ENCODE measurements around the gene NME9.

The NME9 gene

DNA sequence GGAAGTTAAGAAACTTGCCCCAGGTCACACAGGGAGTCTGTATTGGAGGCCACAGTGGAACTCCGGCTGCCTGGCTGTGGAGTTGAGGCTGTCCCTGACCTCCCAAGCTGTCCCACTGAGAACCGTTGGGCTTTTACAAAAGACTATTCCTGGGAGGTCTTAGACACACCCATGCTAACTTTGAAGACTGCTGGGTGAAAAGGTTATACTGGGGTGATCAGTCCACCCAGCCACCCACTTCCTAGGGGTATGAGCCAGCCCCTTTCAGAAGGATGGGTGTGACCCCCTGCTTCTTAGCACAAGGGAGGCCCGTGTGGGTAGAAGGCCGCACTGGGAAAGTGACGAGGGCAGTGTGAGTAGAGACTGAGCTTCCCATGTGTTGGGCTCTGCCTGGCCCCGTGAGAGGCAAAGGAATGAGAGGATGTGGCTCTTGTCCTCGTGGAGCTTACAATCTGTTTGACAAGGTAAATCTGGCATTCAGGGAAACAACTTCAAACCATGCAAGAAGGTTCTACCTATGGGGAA is 37.7 kb upstream of the NME9 start:
- Mint-ChIP-seq H3K36me3 (no peaks in the 10 kb centered on the region), H3K4me1 (peaks cover 29% of the 10 kb centered on the region), H3K27ac (no peak overlapping the region), H3K27me3 (peaks cover 70% of the 10 kb centered on the region), H3K9me3 (peaks cover 6% of the 10 kb centered on the region), H3K4me3 (no peak overlapping the region)
- ATAC-seq, result no peak

GRCh38 chr3:138366006-138366759 is 36.5 kb upstream of the NME9 start:
- ATAC-seq, result no peak
- Mint-ChIP-seq H3K27ac (no peak overlapping the region), H3K4me3 (no peak overlapping the region), H3K36me3 (no peaks in the 10 kb centered on the region), H3K9me3 (peaks cover 6% of the 10 kb centered on the region), H3K4me1 (peaks cover 17% of the 10 kb centered on the region), H3K27me3 (peaks cover 81% of the 10 kb centered on the region)

DNA sequence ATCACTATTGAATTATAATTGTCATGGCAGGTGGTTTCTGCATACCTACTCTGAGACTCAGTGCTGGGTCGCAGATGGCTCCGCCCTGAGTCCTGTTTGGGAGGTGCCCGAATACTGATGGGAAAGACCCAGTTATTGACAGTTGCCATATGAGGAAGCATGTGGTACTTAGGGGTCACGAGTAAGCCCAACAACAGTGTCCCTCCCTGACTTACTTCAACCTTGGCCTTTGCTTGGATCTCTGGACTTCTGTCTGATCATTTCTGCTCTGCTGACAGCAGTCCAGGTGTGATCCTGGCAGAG is 35.6 kb upstream of the NME9 start:
- peaks cover 11% of the 10 kb centered on the region for H3K4me1 Mint-ChIP-seq
- ATAC-seq, result no peak
- peaks cover 3% of the 10 kb centered on the region for H3K9me3 Mint-ChIP-seq
- H3K27ac Mint-ChIP-seq, result no peak overlapping the region
- H3K4me3 Mint-ChIP-seq, result no peak overlapping the region
- H3K27me3 Mint-ChIP-seq, result peaks cover 91% of the 10 kb centered on the region
- no peaks in the 10 kb centered on the region for H3K36me3 Mint-ChIP-seq

DNA sequence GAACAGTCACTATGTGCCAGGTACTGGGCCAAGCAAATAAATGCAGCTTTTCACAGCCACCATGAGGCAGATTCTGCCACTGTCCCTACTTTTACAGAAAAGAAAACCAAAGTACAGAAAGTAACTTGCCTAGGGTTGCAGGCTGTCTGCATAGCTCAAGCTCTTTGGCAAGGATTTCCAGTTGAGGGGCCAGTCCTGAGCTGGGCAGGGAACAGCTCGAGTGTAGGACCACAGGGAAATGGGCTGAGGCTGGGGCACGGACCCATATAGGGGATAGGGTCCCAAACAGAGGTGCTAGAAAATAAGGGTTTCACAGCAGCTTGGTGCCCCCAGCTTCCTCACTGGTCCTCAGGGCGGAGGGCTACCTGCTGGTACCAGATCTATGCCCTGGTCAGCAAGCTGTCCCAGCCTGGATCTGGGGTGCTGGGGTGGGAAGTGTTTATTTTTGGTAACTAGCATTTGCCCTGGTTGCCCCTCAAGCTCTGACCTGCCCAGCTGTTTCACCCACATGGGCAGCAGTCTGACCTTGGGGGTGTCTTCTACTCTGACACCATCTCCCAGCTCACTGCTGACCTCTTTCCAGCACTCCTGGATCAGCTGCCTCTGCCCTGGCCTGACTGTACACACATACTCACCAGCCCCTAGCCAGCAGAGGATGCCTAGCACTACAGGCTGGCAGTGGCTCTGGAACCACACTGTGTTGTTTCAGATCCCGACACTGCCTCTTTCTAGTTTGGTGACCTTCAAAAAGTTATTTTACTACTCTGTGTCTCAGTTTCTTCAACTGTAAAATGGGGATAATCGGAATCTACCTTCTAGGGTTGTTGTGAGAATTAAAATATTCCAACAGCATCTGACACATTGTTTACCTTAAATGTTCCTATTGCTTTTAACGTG is 35.0 kb upstream of the NME9 start:
- Mint-ChIP-seq H3K4me3 (no peak overlapping the region), H3K4me1 (peaks cover 11% of the 10 kb centered on the region), H3K27me3 (peaks cover 95% of the 10 kb centered on the region), H3K27ac (no peak overlapping the region), H3K36me3 (no peaks in the 10 kb centered on the region), H3K9me3 (peaks cover 3% of the 10 kb centered on the region)
- no peak for ATAC-seq

DNA sequence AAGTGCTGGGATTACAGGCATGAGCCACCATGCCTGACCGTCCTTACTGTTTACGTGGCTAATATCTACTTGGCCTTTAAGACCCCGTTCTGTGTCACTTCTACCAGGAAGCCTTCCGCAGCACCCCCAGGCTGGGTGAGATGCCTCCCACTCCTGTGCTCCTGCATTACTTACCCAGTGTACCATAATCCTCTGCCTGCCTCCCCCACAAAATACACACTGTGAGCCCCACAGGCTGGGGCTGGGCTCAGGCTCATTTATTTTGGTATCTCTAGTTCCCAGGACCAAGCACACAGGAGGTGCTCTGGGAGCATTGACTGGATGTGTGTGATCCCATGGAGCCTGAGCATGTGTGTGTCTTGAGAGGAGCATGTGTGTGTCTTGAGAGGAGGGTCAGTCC is 33.7 kb upstream of the NME9 start:
- H3K36me3 Mint-ChIP-seq, result no peaks in the 10 kb centered on the region
- H3K27ac Mint-ChIP-seq, result no peak overlapping the region
- no peak overlapping the region for H3K4me3 Mint-ChIP-seq
- ATAC-seq, result no peak
- H3K4me1 Mint-ChIP-seq, result peaks cover 11% of the 10 kb centered on the region
- peaks cover 83% of the 10 kb centered on the region for H3K27me3 Mint-ChIP-seq
- H3K9me3 Mint-ChIP-seq, result peaks cover 3% of the 10 kb centered on the region

DNA sequence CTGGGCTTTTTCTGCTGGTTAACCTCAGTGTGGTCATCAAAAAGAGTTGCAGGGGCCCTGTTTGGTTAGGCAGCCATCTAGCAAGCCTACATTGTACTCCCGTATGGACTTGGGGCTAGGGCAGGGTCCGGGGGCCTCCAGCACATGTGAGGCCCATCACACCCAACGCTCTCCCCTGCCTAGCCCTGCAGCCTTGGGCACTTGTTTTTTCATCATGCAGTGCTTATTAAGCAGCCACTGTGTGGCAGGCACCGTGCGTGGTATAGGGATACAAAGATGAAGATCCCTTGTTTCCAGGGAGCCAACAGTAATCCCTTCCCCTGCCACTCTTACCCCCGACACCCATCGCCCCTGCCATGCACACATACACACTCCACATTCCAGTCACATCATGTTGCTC is 32.9 kb upstream of the NME9 start:
- ATAC-seq, result no peak
- H3K27ac Mint-ChIP-seq, result no peak overlapping the region

GRCh38 chr3:138361561-138361971 is 31.9 kb upstream of the NME9 start:
- H3K27me3 Mint-ChIP-seq, result peaks cover 82% of the 10 kb centered on the region
- ATAC-seq, result no peak
- H3K9me3 Mint-ChIP-seq, result no peaks in the 10 kb centered on the region
- no peaks in the 10 kb centered on the region for H3K36me3 Mint-ChIP-seq
- H3K4me3 Mint-ChIP-seq, result no peak overlapping the region
- no peak overlapping the region for H3K27ac Mint-ChIP-seq
- no peaks in the 10 kb centered on the region for H3K4me1 Mint-ChIP-seq

More for the DNA sequence above, 32.9 kb upstream of the NME9 start:
- no peaks in the 10 kb centered on the region for H3K36me3 Mint-ChIP-seq
- H3K4me3 Mint-ChIP-seq, result no peak overlapping the region
- peaks cover 2% of the 10 kb centered on the region for H3K9me3 Mint-ChIP-seq
- peaks cover 82% of the 10 kb centered on the region for H3K27me3 Mint-ChIP-seq
- peaks cover 4% of the 10 kb centered on the region for H3K4me1 Mint-ChIP-seq

DNA sequence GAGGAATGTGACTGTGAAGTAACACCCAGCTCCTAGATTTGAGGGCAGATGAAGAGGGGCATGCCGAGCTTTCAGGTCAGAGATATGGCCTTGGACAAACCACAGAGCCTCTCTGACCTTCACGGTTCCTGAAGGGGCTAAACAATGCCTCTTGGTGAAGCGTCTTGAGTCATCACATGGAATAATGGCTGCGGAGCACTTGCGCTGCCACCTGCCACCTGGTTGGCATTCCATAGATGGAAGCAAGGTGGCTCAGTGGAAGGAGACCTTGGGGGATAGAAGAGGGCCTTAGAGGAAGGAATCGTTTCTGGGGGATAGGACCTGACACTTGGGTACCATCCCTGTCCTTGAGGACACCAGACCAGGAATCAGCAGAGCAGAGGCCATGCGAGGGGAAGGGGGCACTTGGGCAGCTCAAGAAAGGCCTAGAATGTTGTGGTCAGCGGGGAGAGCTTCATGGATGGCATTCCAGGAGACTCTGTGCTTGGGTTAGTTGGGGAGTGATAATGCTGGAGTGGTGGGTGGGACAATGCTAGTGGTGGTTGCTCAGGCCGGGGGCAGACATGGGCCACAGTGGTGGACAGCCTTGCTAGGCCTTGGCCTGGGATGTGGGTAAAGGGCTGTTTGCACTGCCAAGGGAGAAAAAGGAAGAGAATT is 31.3 kb upstream of the NME9 start:
- H3K9me3 Mint-ChIP-seq, result no peaks in the 10 kb centered on the region
- H3K27ac Mint-ChIP-seq, result no peak overlapping the region
- H3K4me3 Mint-ChIP-seq, result no peak overlapping the region
- H3K4me1 Mint-ChIP-seq, result no peaks in the 10 kb centered on the region
- peaks cover 82% of the 10 kb centered on the region for H3K27me3 Mint-ChIP-seq
- ATAC-seq, result no peak
- no peaks in the 10 kb centered on the region for H3K36me3 Mint-ChIP-seq

GRCh38 chr3:138359919-138360868 is 30.5 kb upstream of the NME9 start:
- no peak overlapping the region for H3K27ac Mint-ChIP-seq
- H3K9me3 Mint-ChIP-seq, result no peaks in the 10 kb centered on the region
- H3K4me1 Mint-ChIP-seq, result no peaks in the 10 kb centered on the region
- no peaks in the 10 kb centered on the region for H3K36me3 Mint-ChIP-seq
- no peak for ATAC-seq
- H3K27me3 Mint-ChIP-seq, result peaks cover 75% of the 10 kb centered on the region
- no peak overlapping the region for H3K4me3 Mint-ChIP-seq

GRCh38 chr3:138359148-138359918 is 29.7 kb upstream of the NME9 start:
- no peaks in the 10 kb centered on the region for H3K9me3 Mint-ChIP-seq
- no peak for ATAC-seq
- H3K27ac Mint-ChIP-seq, result no peak overlapping the region

DNA sequence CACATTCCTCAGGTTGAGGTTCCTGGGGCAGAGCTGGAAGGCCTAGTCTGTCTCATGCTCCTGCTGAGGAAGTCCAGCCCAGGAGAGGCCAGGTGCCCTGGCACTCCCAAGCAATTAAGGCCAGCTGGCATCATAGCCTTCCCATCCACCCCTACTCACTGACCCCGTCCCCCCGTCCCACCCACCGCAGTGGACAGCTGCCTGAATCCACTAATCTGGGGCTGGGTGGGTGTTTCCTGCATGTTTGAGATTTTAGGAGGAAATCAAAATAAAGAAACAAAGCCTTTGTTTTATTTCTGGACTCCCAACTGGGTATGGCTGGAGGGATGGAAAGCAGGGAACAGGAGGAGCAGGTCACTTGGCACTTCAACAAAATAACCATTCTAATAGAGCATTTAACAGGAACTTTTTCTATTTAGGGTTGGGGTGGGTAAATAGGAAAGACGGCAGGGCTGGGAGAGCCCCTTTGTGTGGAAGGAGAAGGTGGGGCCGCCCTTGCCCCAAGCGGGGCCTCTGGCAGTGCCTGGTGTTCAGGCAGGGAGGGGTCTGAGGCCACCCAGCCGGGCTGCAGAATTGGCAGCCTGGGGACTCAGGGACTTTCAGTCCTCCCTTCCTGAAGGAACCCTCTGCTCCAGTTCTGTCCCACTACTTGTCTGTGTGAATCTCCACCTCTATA is 27.2 kb upstream of the NME9 start:
- H3K4me1 Mint-ChIP-seq, result no peaks in the 10 kb centered on the region
- no peaks in the 10 kb centered on the region for H3K9me3 Mint-ChIP-seq
- H3K27ac Mint-ChIP-seq, result no peak overlapping the region
- no peaks in the 10 kb centered on the region for H3K36me3 Mint-ChIP-seq
- H3K27me3 Mint-ChIP-seq, result peaks cover 59% of the 10 kb centered on the region
- H3K4me3 Mint-ChIP-seq, result no peak overlapping the region
- no peak for ATAC-seq

More at GRCh38 chr3:138359148-138359918, 29.7 kb upstream of the NME9 start:
- H3K4me1 Mint-ChIP-seq, result no peaks in the 10 kb centered on the region
- H3K36me3 Mint-ChIP-seq, result no peaks in the 10 kb centered on the region
- no peak overlapping the region for H3K4me3 Mint-ChIP-seq
- H3K27me3 Mint-ChIP-seq, result peaks cover 70% of the 10 kb centered on the region

DNA sequence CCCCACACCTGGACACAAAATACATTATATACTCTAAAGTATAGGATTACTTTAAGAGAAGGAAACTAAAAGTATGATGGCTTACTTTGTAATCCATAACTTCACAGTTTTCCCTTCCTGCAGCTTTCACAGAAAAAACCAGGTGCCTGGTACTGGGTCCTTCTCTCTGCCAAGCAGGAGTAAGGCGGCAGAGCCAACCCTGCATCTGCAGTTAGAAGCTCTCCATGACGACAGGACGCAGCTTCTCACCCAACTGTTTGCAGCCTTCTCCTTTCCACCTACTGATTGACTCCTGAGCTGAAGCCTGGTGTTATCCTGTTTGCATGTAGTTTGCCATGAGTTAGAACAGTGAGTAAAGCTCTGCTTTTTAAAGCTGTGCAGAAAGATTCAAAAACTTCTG is 25.4 kb upstream of the NME9 start:
- H3K27ac Mint-ChIP-seq, result no peak overlapping the region
- ATAC-seq, result no peak
- H3K4me3 Mint-ChIP-seq, result no peak overlapping the region
- peaks cover 56% of the 10 kb centered on the region for H3K27me3 Mint-ChIP-seq
- H3K4me1 Mint-ChIP-seq, result no peaks in the 10 kb centered on the region
- no peaks in the 10 kb centered on the region for H3K9me3 Mint-ChIP-seq
- no peaks in the 10 kb centered on the region for H3K36me3 Mint-ChIP-seq

- no peak for ATAC-seq
- H3K27ac Mint-ChIP-seq, result no peak overlapping the region
- H3K4me1 Mint-ChIP-seq, result no peaks in the 10 kb centered on the region
- H3K9me3 Mint-ChIP-seq, result no peaks in the 10 kb centered on the region
- no peaks in the 10 kb centered on the region for H3K36me3 Mint-ChIP-seq
- H3K27me3 Mint-ChIP-seq, result peaks cover 61% of the 10 kb centered on the region
- no peak overlapping the region for H3K4me3 Mint-ChIP-seq
These were observed 24.7 kb upstream of the NME9 start for GRCh38 chr3:138354376-138354775.

Measured in stimulated activated memory B cell treated with anti-CD40 and anti-IgM and Interleukin-4, amounts not matched to agents 10 μg/mL and 1 μg/mL and 100 μg/mL, for 72 hours (primary cell).